GM12873 (cell line): ENCODE results near the gene CELF2.

Experiments
- TF ChIP-seq, protein P1 (sequence below): IDR thresholded peaks from 2 replicates; pipeline ENCODE4 v1.5.1; 2012; ENCODE audit warnings: low read depth, mild to moderate bottlenecking, moderate library complexity, low read length, control low read depth; ENCODE audit not compliant: insufficient read depth; ENCODE audit errors: missing control alignments

CELF2 gene

DNA sequence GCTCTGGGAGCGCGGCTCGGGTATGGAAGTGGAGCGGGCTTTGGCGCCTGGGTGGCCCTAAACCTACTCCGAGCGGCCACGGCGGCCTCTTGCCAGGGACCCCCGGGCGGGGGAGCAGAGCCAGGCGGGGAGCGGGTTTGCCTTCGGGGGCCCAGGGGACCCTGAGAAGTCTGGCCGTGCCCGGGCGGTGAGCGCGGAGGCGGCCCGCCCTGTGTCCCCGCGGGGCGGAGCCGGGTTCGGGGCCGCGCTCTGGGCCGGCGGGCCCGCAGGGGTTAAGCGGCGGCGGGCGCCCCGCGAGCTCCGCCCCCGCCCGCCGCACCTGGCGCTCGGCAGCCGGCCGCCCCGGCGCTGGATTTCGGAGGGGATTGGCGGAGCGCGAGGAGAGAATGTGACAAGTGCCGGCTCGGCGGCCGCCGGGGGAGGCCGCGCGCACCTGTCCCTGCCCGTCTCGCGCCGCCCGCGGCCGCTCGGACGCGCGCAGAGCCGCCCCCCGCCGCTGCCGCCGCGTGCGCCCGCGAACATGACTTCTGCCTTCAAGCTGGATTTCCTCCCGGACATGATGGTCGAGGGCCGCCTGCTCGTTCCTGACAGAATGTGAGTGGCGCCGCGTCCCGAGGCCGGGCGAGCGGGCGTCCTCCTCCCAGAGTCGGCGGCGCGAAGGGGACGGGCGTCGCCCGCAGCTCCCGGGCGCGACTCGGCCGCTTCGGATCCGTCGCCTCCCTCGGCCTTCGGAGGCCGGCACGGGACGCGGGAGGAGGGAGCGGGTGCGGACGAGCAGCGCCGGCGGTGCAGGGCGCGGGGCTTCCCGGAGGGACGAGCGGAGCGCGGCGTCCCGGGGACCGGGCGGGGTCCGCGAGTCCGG is at the start of gene CELF2:
CELF2 (plus strand) TSS at position 303 of the 862 bp plus-strand sequence; CDS start at position 521, 218 bp downstream.
- TF ChIP-seq, protein P1, sequence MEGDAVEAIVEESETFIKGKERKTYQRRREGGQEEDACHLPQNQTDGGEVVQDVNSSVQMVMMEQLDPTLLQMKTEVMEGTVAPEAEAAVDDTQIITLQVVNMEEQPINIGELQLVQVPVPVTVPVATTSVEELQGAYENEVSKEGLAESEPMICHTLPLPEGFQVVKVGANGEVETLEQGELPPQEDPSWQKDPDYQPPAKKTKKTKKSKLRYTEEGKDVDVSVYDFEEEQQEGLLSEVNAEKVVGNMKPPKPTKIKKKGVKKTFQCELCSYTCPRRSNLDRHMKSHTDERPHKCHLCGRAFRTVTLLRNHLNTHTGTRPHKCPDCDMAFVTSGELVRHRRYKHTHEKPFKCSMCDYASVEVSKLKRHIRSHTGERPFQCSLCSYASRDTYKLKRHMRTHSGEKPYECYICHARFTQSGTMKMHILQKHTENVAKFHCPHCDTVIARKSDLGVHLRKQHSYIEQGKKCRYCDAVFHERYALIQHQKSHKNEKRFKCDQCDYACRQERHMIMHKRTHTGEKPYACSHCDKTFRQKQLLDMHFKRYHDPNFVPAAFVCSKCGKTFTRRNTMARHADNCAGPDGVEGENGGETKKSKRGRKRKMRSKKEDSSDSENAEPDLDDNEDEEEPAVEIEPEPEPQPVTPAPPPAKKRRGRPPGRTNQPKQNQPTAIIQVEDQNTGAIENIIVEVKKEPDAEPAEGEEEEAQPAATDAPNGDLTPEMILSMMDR: no peak

- TF ChIP-seq, protein P1: no peak
Measured at GRCh38 chr10:10968257-10968588, 49.4 kb upstream of the CELF2 start.

DNA sequence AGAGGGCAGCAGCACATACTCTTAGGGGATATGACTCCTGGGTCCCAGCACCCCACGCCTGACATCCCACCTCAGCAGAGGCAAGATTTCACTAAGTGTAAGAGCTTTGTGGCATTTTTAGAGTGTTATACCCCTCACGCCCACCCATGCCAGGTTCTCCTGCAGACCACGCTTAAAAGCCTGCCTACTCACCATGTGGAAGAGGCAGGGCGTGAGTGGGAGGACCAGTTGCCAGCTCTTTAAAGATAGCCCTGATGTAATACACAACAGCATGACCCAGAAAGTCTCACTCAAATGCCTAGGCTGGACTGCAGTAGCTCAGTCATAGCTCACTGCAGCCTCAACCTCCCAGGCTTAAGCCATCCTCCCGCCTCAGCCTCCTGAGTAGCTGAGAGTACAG is 44.4 kb upstream of the CELF2 start:
- TF ChIP-seq, protein P1: no peak

DNA sequence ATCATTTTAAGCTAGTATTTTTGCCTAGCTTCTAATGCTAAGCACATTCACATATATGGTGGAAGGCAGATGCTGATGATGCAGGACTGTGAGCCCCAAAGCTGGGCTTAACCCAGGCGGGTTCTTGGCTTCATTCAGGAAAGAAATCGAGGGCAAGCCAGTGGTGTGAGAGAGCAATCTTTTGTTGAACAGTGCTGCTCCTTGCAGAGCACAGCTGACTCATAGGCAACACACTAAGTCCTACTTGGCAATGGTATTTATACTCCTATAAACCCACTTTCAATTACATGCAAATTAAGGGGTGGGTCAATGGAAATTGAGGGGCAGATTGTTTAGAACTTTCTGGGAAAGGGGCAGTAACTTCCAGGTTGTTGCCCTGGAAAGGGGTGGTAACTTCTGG is 42.0 kb upstream of the CELF2 start:
- TF ChIP-seq, protein P1: no peak

DNA sequence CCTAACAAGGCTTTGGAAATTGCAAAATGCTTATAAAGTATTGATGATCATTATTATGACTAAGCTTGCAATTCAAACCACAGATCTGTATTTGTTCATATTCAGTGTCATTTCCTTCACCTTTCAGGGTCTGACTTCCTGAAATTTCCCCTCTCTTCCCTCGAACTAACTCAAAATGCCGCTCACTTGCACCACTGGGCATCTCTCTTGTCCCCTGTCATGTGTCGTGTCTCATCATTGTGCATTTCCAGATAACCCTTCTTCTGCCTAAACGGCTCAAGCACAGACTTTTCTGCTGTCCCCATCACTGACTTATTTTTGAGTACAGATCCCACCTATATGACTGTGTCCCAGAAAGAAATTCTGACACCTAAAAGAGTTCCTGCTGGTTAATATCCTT is 41.0 kb upstream of the CELF2 start:
- TF ChIP-seq, protein P1: no peak

GRCh38 chr10:10977226-10977956 is 40.3 kb upstream of the CELF2 start:
- TF ChIP-seq, protein P1: no peak

DNA sequence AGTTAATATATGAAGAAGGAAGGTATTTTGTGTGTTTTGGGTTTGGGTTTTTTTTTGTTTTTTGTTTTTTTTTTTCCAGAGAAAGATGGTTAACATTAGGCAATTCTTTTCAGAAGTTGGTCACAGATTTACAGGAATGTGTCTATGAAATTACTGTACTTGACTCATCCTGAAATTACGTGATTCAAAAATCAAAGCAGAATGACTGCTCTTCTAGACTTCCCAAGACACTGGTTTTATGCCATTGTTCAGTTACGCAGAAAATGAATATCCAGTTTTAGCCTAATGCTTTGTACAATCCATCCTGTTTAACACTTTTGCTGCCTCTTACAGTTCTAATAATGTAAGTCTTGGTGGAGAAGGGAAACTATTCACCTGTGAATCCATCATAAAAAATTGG is 39.7 kb upstream of the CELF2 start:
- TF ChIP-seq, protein P1: no peak
